ENCODE data around the gene SPOUT1.

The SPOUT1 gene

DNA sequence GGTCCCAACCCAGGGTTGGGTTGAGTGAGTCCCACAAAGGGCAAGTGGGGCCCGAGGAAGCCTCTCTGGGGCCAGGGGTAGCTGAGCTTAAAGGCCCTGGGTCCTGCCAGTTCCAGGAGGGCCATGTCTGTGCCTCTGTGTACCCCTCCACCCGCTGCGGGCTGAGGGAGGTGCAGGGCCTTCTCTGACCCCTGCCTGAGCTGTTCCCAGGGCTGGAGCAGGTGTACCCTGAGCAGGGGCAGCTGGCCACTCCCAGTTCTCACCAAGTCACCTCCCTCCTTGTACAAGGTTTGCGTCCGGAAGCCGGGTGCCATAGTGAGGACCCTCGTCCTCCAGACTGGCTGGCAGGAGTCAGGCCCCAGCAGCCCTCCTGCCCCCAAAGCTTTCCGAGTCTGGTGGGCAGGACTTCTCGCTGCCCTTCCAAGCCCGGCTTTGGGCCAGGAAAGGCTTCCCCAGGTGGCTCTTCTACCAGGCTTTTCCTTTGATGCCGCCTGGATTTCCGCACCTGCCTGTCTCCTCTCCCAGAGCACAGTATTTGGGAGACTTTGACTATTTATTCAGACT lies 20.5 kb downstream of the SPOUT1 start:
- no peak for DNase-seq (ENCODE audit: low spot score)
- in situ Hi-C loops (cut with MboI; ENCODE audit: low pct_unique_long_range_greater_than_20kb, low sequenced_read_pairs, unreplicated experiment), result no loop called here

DNA sequence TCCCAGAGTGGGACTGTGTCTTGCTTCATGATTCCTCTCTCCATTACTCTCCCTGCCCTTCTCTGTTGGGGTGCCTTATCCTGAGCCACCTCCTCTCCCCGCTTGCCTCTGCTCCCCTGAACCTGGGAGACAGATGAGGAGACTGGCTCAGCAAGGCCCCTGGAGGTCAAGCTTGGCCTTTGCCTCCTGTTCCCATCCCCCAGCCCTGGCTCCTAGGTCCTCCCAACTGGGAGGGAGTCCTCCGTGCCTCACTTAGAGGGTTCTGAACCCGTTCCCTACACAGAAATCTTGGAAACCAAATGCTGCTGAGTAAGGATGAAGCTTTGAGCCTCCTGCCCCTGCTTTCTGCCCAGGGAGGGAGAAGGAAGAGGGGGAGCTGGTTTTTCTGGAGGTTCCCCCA lies 21.1 kb downstream of the SPOUT1 start:
- DNase-seq (ENCODE audit: low spot score), result no peak
- TF ChIP-seq CTCF (IDR thresholded peaks at IDR 0.05; ENCODE audit: extremely low read depth, insufficient read depth, missing control alignments), result no peak
- in situ Hi-C loops (cut with MboI; ENCODE audit: low pct_unique_long_range_greater_than_20kb, low sequenced_read_pairs, unreplicated experiment), result no loop called here

More for the DNA sequence above, 20.5 kb downstream of the SPOUT1 start:
- TF ChIP-seq CTCF (IDR thresholded peaks at IDR 0.05; ENCODE audit: extremely low read depth, insufficient read depth, missing control alignments), result no peak

DNA sequence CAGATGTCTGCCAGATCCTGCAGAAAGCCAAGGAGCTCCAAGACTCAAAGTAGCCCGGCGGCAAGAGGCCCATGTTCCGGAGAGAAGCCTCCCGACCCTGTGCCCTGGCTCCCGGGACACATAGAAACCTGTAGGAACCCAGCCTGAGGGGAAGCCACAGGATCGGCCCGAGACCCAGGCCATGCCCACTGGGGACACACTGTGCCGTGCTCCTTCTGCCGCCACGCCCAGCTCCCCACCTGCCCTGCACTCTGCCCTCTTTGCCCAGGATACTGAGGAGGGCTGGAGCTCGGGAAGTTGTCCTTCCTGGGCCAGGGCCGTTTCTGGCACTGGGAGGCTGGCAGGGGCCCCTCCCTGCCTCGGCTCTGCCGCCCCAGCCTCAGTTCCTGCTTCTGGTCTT lies 21.8 kb downstream of the SPOUT1 start:
- no peak for DNase-seq (ENCODE audit: low spot score)
- in situ Hi-C loops (cut with MboI; ENCODE audit: low pct_unique_long_range_greater_than_20kb, low sequenced_read_pairs, unreplicated experiment), result no loop called here
- no peak for TF ChIP-seq CTCF (IDR thresholded peaks at IDR 0.05; ENCODE audit: extremely low read depth, insufficient read depth, missing control alignments)

GRCh38 chr9:128805661-128806060 lies 23.9 kb downstream of the SPOUT1 start:
- in situ Hi-C loops (cut with MboI; ENCODE audit: low pct_unique_long_range_greater_than_20kb, low sequenced_read_pairs, unreplicated experiment), result no loop called here
- TF ChIP-seq CTCF (IDR thresholded peaks at IDR 0.05; ENCODE audit: extremely low read depth, insufficient read depth, missing control alignments), result no peak
- no peak for DNase-seq (ENCODE audit: low spot score)

DNA sequence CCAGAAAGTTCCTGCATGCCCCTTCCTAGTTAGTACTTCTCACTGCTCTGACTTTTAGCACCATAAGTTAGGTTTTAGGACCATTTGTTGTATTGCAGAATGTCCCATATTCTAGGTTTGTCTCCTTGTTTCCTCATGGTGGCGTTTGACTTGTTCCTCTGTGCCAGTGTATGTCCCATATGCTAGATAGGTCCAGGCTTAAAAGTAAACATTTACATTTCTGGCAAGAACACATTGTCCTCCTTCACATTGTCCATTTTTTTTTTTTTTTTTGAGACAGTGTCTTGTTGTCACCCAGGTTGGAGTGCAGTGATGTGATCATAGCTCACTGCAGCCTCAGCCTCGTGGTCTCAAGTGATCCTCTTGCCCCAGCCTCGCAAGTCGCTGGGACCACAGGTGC lies 27.1 kb downstream of the SPOUT1 start:
- in situ Hi-C loops (cut with MboI; ENCODE audit: low pct_unique_long_range_greater_than_20kb, low sequenced_read_pairs, unreplicated experiment), result no loop called here
- TF ChIP-seq CTCF (IDR thresholded peaks at IDR 0.05; ENCODE audit: extremely low read depth, insufficient read depth, missing control alignments), result no peak
- DNase-seq (ENCODE audit: low spot score), result no peak

GRCh38 chr9:128800061-128800460 lies 29.5 kb downstream of the SPOUT1 start:
- in situ Hi-C loops (cut with MboI; ENCODE audit: low pct_unique_long_range_greater_than_20kb, low sequenced_read_pairs, unreplicated experiment), result no loop called here
- DNase-seq (ENCODE audit: low spot score), result no peak

More at GRCh38 chr9:128800061-128800460, 29.5 kb downstream of the SPOUT1 start:
- no peak for TF ChIP-seq CTCF (IDR thresholded peaks at IDR 0.05; ENCODE audit: extremely low read depth, insufficient read depth, missing control alignments)
